HFF-Myc (cell line): ENCODE results near the gene CD22.

Source experiments
- DNase-seq: peaks from one replicate; pipeline ENCODE4 v3.0.0-alpha.2; 2011; ENCODE audit warnings: low read depth; ENCODE audit errors: extremely low read depth
- H3K4me3 ChIP-seq: replicated peaks from 2 replicates; pipeline ENCODE4 v1.5.1; 2011; ENCODE audit warnings: low read depth, mild to moderate bottlenecking, control low read depth, low read length
- CTCF ChIP-seq: IDR thresholded peaks from 2 replicates; pipeline ENCODE4 v1.5.1; 2012; ENCODE audit warnings: mild to moderate bottlenecking, low read depth, low read length, control low read depth; ENCODE audit errors: missing control alignments

CD22 gene

DNA sequence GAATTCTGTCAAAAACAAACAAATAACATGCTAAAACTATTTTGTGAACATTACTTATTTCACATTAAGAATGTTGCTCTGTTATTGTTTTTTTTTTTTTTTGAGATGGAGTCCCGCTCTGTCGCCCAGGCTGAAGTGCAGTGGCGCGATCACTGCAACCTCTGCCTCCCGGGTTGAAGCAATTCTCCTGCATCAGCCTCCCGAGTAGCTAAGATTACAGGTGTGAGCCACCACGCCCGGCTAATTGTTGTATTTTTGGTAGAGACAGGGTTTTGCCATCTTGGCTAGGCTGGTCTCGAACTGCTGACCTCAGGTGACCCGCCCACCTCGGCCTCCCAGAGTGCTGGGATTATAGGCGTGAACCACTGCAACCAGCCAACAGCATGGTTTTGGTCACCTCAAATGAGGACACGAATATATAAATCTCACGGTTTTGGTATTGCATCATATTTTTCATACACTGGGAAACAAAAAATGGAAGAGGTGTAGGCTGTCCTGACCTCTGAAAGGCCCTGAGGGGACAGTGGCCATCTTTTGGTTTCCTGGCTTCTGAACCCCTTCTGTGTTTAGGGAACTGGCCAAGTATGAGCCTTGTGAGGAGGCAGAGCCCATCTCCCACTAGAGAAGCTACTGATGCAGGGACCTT is 67.4 kb downstream of the CD22 start:
- H3K4me3 ChIP-seq = no peak overlapping the region
- DNase-seq = no peak
- no peak for TF ChIP-seq CTCF
